Measurements from ENCODE around the gene NKPD1. TPM values are rescaled to one million over a fixed set of nuclear protein-coding genes. Genes with fewer than 3 reads are reported as not detected.
A peak's percentile ranks its signal among the peaks of the same experiment; 100 is the strongest.

The NKPD1 gene
- under 1 TPM; 0.08 to 0.15 TPM for total RNA-seq
- long read RNA-seq: 0 reads

GRCh38 chr19:45160870-45161737 is at the start of gene NKPD1:
TSS of gene NKPD1 (minus strand) at chr19:45160982. CDS start at chr19:45160150, 832 bp downstream.
- peak; percentile 58 to 76 for DNase-seq
- intact Hi-C loops (cut with DNase I, micrococcal nuclease): no loop called here
- peak; percentile 69 for ATAC-seq

GRCh38 chr19:45206328-45206727 is 45.5 kb upstream of the NKPD1 start:
- DNase-seq (no peak), ATAC-seq (no peak)
- intact Hi-C loops (cut with DNase I, micrococcal nuclease): no loop called here

- DNase-seq (no peak), ATAC-seq (no peak)
- intact Hi-C loops (cut with DNase I, micrococcal nuclease): no loop called here
These were observed 45.0 kb upstream of the NKPD1 start for GRCh38 chr19:45205810-45206209.

GRCh38 chr19:45202637-45203036 is 41.9 kb upstream of the NKPD1 start:
- no peak for ATAC-seq
- DNase-seq: no peak
- intact Hi-C loops (cut with DNase I, micrococcal nuclease): no loop called here

GRCh38 chr19:45200568-45200967 is 39.8 kb upstream of the NKPD1 start:
- no peak for ATAC-seq

GRCh38 chr19:45195764-45196163 is 35.0 kb upstream of the NKPD1 start:
- DNase-seq: no peak
- no peak for ATAC-seq
- intact Hi-C loops (cut with DNase I, micrococcal nuclease): no loop called here

More at GRCh38 chr19:45200568-45200967, 39.8 kb upstream of the NKPD1 start:
- intact Hi-C loops (cut with DNase I, micrococcal nuclease): no loop called here
- no peak for DNase-seq

GRCh38 chr19:45191375-45191774 is 30.6 kb upstream of the NKPD1 start:
- ATAC-seq: no peak
- intact Hi-C loops (cut with DNase I, micrococcal nuclease): no loop called here
- DNase-seq: no peak

GRCh38 chr19:45189971-45190370 is 29.2 kb upstream of the NKPD1 start:
- intact Hi-C loops (cut with DNase I, micrococcal nuclease): no loop called here
- ATAC-seq (no peak), DNase-seq (no peak)

GRCh38 chr19:45187421-45188100 is 26.8 kb upstream of the NKPD1 start:
- DNase-seq (no peak), ATAC-seq (peak; percentile 50)
- intact Hi-C loops (cut with DNase I, micrococcal nuclease): no loop called here

GRCh38 chr19:45186509-45187334 is 25.9 kb upstream of the NKPD1 start:
- no peak for ATAC-seq
- DNase-seq: no peak
- intact Hi-C loops (cut with DNase I, micrococcal nuclease): no loop called here

- DNase-seq: no peak
- intact Hi-C loops (cut with DNase I, micrococcal nuclease): no loop called here
- ATAC-seq: no peak
These were observed 23.3 kb upstream of the NKPD1 start for GRCh38 chr19:45184115-45184514.

- DNase-seq (no peak), ATAC-seq (no peak)
- intact Hi-C loops (cut with DNase I, micrococcal nuclease): no loop called here
These were observed 22.0 kb upstream of the NKPD1 start for GRCh38 chr19:45182758-45183157.

- ATAC-seq (no peak), DNase-seq (no peak)
- intact Hi-C loops (cut with DNase I, micrococcal nuclease): no loop called here
These were observed 20.2 kb upstream of the NKPD1 start for GRCh38 chr19:45180936-45181335.

- ATAC-seq (no peak), DNase-seq (no peak)
- intact Hi-C loops (cut with DNase I, micrococcal nuclease): loop anchor here in 1 of 2 donors (10.0 kb wide), 1 partner anchor 85 kb away; the partner anchor contains the start of gene PPP1R37
These were observed 19.1 kb upstream of the NKPD1 start for GRCh38 chr19:45179892-45180370.

GRCh38 chr19:45179072-45179891 is 18.5 kb upstream of the NKPD1 start:
- DNase-seq (peak in 1 of 2 donors; percentile 60), ATAC-seq (peak; percentile 11)
- intact Hi-C loops (cut with DNase I, micrococcal nuclease): loop anchor here in 1 of 2 donors (10.0 kb wide), 1 partner anchor 84 kb away; the partner anchor contains the start of gene PPP1R37

- ATAC-seq (peak; percentile 89), DNase-seq (peak; percentile 100)
- intact Hi-C loops (cut with DNase I, micrococcal nuclease): loop anchor here in 1 of 2 donors (10.0 kb wide), 1 partner anchor 84 kb away; the partner anchor contains the start of gene PPP1R37
These were observed 17.7 kb upstream of the NKPD1 start, which contains the start of gene BLOC1S3 for GRCh38 chr19:45178262-45179071. TSS of gene BLOC1S3 (plus strand) at chr19:45178784. CDS start at chr19:45179297, 513 bp downstream.

GRCh38 chr19:45177817-45178261 is 17.1 kb upstream of the NKPD1 start, which contains the start of gene TRAPPC6A:
TSS of gene TRAPPC6A (minus strand) at chr19:45178237. CDS start at chr19:45178218, 19 bp downstream.
- ATAC-seq (peak; percentile 18), DNase-seq (no peak)
- intact Hi-C loops (cut with DNase I, micrococcal nuclease): loop anchor here in 1 of 2 donors (10.0 kb wide), 1 partner anchor 83 kb away; the partner anchor contains the start of gene PPP1R37
